NCI-H526 treated with DMSO at 0.1 percent for 48 hours (cell line): ENCODE data around the gene CAMK4.
"Not testable (repeated sequence)": the region's sequence is repeated elsewhere in the genome, so short reads cannot be mapped to it uniquely, and the experiment has no call there.

Experiments
- DNase-seq: peaks from one replicate; lab custom pipeline; 2025; lab: John Stamatoyannopoulos, UW

CAMK4 gene

DNA sequence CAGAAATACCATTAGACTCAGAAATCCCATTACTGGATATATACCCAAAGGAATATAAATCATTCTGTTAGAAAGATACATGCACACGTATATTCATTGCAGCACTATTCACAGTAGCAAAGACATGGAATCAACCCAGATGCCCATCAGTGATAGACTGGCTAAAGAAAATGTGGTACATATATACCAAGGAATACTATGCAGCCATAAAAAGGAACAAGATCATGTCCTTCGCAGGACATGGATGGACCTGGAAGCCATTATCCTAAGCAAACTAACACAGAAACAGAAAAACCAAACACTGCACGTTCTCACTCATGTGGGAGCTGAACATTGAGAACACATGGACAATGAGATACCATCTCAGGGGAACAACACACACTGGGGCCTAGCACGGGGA, 33.4 kb downstream of the CAMK4 start:
- not testable (repeated sequence) for DNase-seq

DNA sequence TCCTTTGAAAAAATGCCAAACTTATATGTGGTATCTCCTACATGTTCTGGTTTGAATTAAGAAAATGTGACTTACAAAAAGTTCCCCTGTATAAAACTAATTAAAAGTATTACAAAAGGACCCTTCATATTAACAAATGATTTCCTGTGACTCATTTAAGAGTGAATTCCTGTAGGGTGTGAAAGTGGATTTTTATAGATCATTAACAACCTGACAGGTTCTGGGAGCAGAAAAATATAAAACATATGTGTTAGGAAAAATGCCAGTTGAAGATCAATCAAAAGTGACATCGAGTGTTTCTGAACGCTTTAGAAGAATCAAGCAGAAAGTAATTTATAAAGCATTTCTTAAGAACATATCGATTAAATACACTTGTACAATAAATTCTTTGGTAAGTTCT, 35.5 kb downstream of the CAMK4 start:
- DNase-seq: no peak

DNA sequence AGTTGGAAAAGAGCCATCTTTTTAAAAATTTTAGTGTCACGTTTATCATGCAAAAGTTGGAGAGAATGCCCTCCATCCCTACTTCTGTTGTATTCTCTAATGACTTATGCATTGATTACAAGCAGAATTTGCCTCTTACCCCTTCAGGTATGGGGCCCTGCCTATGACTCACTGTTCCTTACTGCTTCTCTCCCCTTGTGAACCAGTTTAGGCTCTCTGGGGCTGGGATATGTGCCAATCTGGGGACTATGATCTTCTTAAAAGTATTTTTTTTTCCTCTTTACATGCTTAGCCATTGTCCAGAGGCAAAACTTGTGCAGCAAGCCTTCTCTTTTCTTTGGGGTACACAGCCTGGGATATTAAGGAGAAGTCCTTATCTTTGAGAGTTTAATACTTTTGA, 37.4 kb downstream of the CAMK4 start:
- no peak for DNase-seq

GRCh38 chr5:111262153-111262552, 38.0 kb downstream of the CAMK4 start:
- DNase-seq: no peak

- no peak for DNase-seq
Measured at GRCh38 chr5:111262815-111263214, 38.6 kb downstream of the CAMK4 start.

DNA sequence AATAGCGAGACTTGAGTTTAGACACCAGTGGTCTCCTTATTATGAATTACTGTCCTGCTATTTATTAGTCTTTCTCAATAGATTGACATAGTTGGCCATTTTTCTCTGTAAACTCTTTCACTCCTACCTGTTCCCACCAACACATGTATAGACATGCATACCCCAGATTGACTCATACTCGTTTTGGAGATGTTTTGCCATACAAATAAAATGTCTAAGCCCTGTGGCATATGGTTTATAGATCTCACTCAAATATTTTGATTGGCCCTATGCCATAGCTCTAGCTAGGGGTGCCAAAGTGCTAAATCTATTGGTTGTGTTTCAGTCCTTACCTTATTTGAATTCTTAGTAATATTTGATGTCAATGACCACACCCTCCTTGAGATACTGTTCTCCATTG, 42.3 kb downstream of the CAMK4 start:
- no peak for DNase-seq

DNA sequence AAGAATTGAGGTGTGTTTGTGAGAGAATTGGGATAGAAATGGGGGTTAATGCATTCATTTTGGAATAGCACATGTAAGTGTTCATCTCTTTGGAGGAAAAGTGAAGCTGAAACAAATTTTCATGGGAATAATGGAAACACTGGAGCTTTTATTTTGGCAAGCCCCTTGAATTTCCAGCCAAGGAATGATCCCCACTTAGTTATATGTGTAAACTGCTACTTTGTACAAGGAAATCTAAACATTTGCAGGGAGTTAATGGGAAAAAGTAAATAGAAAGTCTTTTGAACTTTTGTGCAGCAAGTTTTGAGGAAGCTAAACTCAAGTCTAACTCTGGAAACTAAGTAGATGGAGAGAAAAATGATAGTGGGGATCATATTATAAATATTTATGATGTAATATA, 44.1 kb downstream of the CAMK4 start:
- DNase-seq: no peak

DNA sequence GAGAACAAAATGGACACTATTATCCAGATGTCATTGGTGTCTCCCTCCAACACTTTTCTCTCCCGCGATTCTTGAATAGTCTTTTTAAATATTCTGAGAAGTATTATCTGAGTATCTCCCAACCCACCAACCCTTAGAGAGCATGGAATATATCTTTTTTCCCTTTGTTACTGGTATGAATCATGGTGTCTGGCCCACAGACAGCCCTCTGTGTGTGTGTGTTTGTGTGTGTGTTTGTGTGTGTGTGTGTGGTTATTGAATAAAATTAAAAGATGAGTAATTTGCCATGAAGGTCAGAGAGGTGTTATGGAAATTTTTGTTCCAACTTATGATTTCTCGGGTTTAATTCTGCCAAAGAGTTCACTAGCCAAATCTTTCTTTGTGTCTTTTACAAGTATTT, 47.7 kb downstream of the CAMK4 start:
- DNase-seq: no peak

GRCh38 chr5:111277061-111277460, 52.9 kb downstream of the CAMK4 start:
- DNase-seq: no peak

- DNase-seq: no peak
Measured at GRCh38 chr5:111278858-111279504, 54.8 kb downstream of the CAMK4 start.

DNA sequence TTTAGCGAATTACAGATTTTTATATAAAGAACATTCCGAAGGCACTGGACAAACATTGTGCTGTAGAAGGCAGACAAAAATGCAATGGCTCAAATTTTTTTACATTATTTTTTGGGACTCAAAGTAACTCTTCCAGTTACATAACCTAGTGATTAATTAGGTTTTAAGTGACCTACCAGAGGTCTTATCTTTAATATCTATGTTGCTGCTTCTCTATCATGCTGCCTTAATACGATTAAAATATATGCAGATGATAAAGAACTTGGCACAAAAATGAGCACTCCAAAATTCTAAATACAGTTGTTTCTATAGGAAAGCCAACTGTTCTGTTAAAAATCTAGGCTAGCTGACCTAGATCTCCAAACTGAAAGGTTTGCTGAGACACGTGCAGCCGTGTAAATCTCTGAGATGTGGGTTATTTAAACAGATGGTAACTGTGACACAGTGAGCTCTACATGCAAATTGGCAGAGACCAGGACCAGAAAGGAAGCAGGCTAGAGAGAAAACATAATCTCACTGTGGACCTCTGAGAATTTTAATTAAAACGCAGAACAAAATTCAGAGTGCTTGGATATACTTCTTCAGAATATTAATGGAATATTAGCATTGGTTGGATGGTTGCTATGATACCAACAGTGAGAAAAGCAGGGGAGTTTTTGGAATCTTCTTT, 56.2 kb downstream of the CAMK4 start:
- no peak for DNase-seq

- no peak for DNase-seq
Measured at GRCh38 chr5:111282798-111283197, 58.6 kb downstream of the CAMK4 start.

DNA sequence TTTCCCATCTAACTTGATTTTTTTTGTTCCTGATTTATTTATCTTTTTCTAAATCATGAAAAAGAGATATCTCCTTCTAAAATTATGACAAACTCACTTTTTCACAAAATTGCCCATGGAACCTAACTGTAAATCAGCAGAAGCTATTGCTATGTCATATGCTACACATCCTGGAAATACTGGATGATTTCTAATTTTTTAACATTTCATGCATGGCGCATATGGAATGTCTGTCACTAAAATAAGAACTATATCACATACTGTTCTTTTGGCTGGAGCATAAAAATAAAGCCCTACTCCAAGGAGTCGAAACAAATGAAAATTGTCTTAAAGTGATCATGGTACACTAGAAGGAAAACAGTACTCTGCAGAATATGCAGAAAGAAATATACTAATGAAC, 60.6 kb downstream of the CAMK4 start:
- no peak for DNase-seq

GRCh38 chr5:111294551-111294950, 70.4 kb downstream of the CAMK4 start:
- no peak for DNase-seq

- no peak for DNase-seq
Measured at GRCh38 chr5:111295649-111296048, 71.5 kb downstream of the CAMK4 start.

DNA sequence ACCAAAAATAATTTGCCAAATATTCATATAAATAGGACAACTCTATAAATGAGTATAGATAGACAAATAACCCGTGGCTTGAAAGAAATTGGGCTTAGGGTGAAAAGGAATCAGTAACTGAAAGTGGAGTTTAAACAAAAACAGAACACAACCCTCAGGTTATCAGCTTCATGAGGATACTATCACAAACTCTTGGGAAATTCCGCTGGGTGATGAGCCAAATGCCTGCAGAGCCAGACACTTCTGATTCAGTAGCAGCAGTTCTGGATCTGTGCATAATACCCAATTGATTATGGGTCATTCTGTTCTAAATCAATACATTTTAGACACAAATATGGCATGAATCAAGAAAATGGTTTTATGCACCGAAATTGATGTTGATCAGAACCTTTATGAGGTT, 72.4 kb downstream of the CAMK4 start:
- no peak for DNase-seq

GRCh38 chr5:111299067-111299481, 74.9 kb downstream of the CAMK4 start:
- no peak for DNase-seq

GRCh38 chr5:111299831-111300432, 75.7 kb downstream of the CAMK4 start:
- no peak for DNase-seq

DNA sequence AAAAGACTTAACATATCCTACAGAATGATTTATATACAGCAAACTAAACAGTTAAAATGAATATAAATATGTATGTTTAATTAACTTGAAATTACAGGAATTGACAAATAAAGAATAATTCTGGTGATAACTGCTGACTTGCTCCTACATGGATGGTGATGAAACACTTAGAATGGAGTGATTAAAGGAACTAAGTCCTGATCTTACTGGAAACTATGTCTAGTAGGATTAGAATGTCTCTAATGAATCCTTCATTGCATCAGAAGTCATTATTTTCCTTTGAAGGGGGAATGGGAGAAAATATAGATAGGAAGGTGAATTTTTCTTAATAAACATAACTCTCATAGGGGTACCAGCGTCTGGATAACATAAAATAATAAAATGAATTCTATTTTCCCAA, 77.1 kb downstream of the CAMK4 start:
- no peak for DNase-seq

DNA sequence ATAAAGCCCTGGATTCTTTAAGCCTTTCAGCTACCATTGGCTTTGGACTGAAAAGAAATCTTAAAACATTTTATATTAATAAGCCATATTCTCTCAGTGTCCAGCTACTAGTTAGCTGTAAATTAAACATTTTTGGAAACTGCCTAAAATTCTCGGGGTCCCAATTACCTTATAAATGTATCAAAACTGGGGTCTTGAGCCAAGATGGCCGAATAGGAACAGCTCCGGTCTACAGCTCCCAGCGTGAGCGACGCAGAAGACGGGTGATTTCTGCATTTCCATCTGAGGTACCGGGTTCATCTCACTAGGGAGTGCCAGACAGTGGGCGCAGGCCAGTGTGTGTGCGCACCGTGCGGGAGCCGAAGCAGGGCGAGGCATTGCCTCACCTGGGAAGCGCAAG, 77.9 kb downstream of the CAMK4 start:
- DNase-seq: not testable (repeated sequence)

DNA sequence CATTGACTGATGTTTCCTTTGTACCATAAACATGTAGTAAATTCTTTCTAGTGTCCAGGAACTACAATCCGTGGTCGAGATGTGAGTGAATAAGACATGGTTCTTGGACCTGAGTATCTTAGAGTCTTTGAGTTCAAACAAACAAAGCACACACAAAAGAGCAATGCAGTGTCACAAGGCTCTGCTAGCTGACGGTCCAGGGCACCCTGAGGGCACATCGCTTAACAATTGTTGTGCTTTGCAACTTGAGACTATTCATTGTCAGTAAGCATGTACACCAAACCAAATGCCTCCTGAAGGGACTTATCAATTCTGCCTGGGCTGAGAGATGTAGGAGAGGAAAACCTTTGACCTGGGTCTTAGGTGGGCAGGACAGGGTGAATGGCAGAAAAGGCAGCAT, 84.8 kb downstream of the CAMK4 start:
- no peak for DNase-seq

- no peak for DNase-seq
Measured at GRCh38 chr5:111309384-111309783, 85.2 kb downstream of the CAMK4 start.
